Stimulated activated naive B cell treated with anti-CD40 and anti-IgM and Interleukin-4, amounts not matched to agents 10 μg/mL and 1 μg/mL and 100 μg/mL, for 72 hours (primary cell): ENCODE data around the gene EVPL.
"Not testable (repeated sequence)": the region's sequence is repeated elsewhere in the genome, so short reads cannot be mapped to it uniquely, and the experiment has no call there.

Experiments
- ATAC-seq, 2 donors: fragments of 150-1000 bp; cut with Tn5 transposase; replicated peaks; 2 replicates each; pipeline ENCODE4 v1.10.0; 2021; ENCODE audit warnings: moderate library complexity in 1 of 2
- DNase-seq: peaks from one replicate; pipeline ENCODE4 v3.0.0; 2021
- H3K27ac Mint-ChIP-seq: one replicate; pipeline ENCODE4 v1.8.0; 2022; ENCODE audit warnings: mild to moderate bottlenecking, mixed read lengths
- H3K27me3 Mint-ChIP-seq, 2 donors: one replicate each; pipeline ENCODE4 v1.8.0; 2022; ENCODE audit warnings: mixed read lengths in 2 of 2
- H3K36me3 Mint-ChIP-seq, 2 donors: one replicate each; pipeline ENCODE4 v1.8.0; 2022; ENCODE audit warnings: mixed read lengths in 2 of 2, mild to moderate bottlenecking in 1 of 2
- H3K4me1 Mint-ChIP-seq, 2 donors: one replicate each; pipeline ENCODE4 v1.8.0; 2022; ENCODE audit warnings: mixed read lengths in 2 of 2, mild to moderate bottlenecking in 1 of 2
- H3K4me3 Mint-ChIP-seq, 2 donors: one replicate each; pipeline ENCODE4 v1.8.0; 2022; ENCODE audit warnings: mild to moderate bottlenecking in 2 of 2, mixed read lengths in 2 of 2, moderate library complexity in 1 of 2
- H3K9me3 Mint-ChIP-seq, 2 donors: one replicate each; pipeline ENCODE4 v1.8.0; 2022; ENCODE audit warnings: mixed read lengths in 2 of 2, mild to moderate bottlenecking in 1 of 2

EVPL gene

DNA sequence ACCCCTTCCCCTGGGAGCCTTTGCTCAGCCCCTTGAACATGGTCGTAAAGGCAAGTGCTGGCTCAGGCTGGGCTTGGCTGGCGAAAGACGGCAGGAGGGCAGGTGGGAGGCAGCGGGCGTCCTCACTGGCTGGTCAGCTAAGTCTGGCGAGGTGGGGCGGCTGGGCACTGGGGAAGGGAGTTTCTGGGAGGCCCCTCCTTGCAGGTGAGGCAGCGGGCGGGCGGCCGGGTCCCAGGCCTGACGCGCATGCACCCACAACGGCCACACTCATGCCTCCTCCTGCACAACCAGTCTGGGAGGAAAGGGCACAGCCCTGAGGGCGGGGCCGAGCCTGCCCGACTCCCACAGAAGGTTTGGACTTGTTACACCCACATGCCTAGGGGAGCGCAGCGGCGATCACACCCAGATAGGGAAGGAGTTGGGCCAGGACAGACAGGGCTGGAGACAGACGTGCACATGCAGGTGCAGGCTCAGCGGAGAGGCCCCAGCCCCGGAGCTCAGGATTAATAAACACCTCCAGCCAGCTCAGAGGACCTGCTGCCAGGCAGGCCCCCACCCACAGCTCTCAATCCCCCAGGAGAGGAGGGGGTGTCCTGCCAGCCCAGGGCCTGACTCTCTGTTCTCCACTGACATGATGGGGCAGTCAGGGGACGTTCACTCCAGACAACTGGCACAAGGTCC is at the start of gene EVPL:
Gene EVPL, minus strand, starts transcription at position 148 of the 681 bp plus-strand sequence. Its CDS starts 108 bp downstream, at position 40.
- Mint-ChIP-seq H3K27ac (no peak within 1 kb of the TSS), H3K9me3 (no peaks in the 10 kb centered on the region), H3K36me3 (no peaks in the 10 kb centered on the region), H3K4me3 (peak within 1 kb of the TSS in 1 of 2 donors; percentile 52), H3K27me3 (peaks cover 0 to 14% of the 10 kb centered on the region in 2 donors), H3K4me1 (peaks cover 11 to 12% of the 10 kb centered on the region in 2 donors)
- DNase-seq (no peak), ATAC-seq (peak in 1 of 2 donors; percentile 52)

DNA sequence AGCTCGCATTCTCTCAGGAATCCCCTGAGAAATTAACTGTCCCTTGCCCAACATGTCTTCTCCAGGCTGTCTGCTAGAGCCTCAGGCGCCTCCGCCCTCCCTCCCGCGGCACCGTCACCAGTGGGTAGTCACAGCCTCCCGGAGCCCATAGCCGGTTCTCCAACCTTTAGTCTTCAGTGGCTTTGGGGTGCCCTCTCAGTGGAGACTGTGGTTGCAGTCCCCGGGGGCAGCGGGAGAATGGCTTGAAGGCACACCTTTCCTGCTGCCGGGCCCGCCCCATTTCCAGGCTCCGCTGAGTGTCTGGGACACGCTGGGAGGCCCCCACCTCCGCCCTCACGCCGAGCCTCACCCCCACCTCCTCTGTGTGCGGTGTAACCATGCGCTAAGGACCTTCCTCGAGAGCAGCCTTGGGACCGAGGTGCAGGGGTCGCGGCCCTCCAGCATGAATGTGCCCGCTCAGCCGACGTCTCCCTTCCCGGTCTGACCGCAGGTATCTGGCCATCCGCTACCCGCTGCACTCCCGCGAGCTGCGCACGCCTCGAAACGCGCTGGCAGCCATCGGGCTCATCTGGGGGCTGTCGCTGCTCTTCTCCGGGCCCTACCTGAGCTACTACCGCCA is 49.1 kb upstream of the EVPL start:
- Mint-ChIP-seq H3K4me1 (peaks cover 49 to 59% of the 10 kb centered on the region in 2 donors), H3K27ac (peak overlapping the region; percentile 94), H3K4me3 (peak overlapping the region; percentile 80), H3K27me3 (peaks cover 55 to 60% of the 10 kb centered on the region in 2 donors), H3K9me3 (no peaks in the 10 kb centered on the region), H3K36me3 (peaks cover 2 to 10% of the 10 kb centered on the region in 2 donors)
- no peak for ATAC-seq
- DNase-seq, result no peak

DNA sequence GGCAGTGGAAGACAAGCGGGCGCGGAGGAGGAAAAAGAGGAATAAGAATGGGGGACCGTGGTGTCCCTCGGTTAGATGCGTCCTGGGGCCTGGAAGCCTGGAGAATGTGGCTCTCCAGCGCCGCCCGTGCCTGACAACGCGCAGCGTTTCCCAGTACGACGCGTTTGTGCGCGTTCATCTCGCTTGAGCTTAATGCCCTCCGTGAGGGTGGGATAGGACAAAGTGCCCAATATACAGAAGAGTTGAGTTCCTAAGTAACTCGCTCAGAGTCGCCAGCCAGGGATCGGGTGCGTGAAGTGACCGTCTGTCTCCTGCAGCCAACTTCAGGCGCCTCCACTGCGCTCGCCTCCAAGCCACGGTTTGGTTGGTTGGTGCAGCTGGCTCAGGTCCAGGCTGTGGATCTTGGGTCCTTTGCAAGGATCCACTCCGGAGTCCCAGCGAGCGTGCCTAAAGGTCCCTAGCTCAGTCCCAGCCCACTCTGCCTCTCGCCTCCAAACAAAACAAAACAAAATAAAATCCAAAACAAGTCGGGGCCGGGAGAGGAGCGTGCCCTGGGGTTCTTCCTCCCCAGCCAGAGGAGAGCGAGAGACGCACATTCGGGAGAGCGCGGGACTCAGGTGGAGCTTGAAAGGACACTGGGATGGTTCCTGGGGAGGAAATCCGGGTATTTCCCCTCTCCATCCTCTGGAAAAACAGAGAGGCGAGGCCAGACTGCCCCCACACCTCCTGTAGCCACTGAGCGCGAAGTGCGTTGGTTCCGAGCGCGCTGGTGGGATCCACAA is 48.4 kb upstream of the EVPL start:
- Mint-ChIP-seq H3K4me1 (peaks cover 47 to 61% of the 10 kb centered on the region in 2 donors), H3K9me3 (no peaks in the 10 kb centered on the region), H3K4me3 (peak overlapping the region; percentile 69 to 80), H3K27ac (peak overlapping the region; percentile 72), H3K27me3 (peaks cover 55 to 60% of the 10 kb centered on the region in 2 donors), H3K36me3 (peaks cover 2 to 10% of the 10 kb centered on the region in 2 donors)
- DNase-seq (no peak), ATAC-seq (no peak)

- Mint-ChIP-seq H3K36me3 (peaks cover 5 to 15% of the 10 kb centered on the region in 2 donors), H3K4me1 (peaks cover 42 to 58% of the 10 kb centered on the region in 2 donors), H3K4me3 (peak within 1 kb of the TSS; percentile 69 to 80), H3K9me3 (no peaks in the 10 kb centered on the region), H3K27ac (peak within 1 kb of the TSS; percentile 72), H3K27me3 (peaks cover 55 to 60% of the 10 kb centered on the region in 2 donors)
- DNase-seq, result no peak
- ATAC-seq, result no peak
These were observed 47.6 kb upstream of the EVPL start, which contains the start of gene GALR2 for GRCh38 chr17:76074390-76075363. TSS of gene GALR2 (plus strand) at chr17:76074781. CDS start at chr17:76074884, 103 bp downstream.

- peak; percentile 86 for DNase-seq
- peaks cover 8 to 22% of the 10 kb centered on the region in 2 donors for H3K36me3 Mint-ChIP-seq
- H3K4me3 Mint-ChIP-seq, result peak within 1 kb of the TSS; percentile 97
- peak within 1 kb of the TSS; percentile 97 for H3K27ac Mint-ChIP-seq
- peaks cover 31 to 43% of the 10 kb centered on the region in 2 donors for H3K4me1 Mint-ChIP-seq
- peak; percentile 93 to 97 for ATAC-seq
- H3K9me3 Mint-ChIP-seq, result no peaks in the 10 kb centered on the region
- H3K27me3 Mint-ChIP-seq, result peaks cover 36 to 39% of the 10 kb centered on the region in 2 donors
These were observed 45.2 kb upstream of the EVPL start, which contains the start of gene SRP68 for GRCh38 chr17:76072148-76072858. TSS of gene SRP68 (minus strand) at chr17:76072517. CDS start at chr17:76072491, 26 bp downstream.

- peaks cover 8 to 22% of the 10 kb centered on the region in 2 donors for H3K36me3 Mint-ChIP-seq
- DNase-seq (no peak), ATAC-seq (peak in 1 of 2 donors; percentile 19)
- peak overlapping the region; percentile 97 for H3K4me3 Mint-ChIP-seq
- H3K27me3 Mint-ChIP-seq, result peaks cover 29 to 32% of the 10 kb centered on the region in 2 donors
- peaks cover 24 to 36% of the 10 kb centered on the region in 2 donors for H3K4me1 Mint-ChIP-seq
- H3K27ac Mint-ChIP-seq, result peak overlapping the region; percentile 97
- no peaks in the 10 kb centered on the region for H3K9me3 Mint-ChIP-seq
These were observed 44.5 kb upstream of the EVPL start for GRCh38 chr17:76071531-76072147.

GRCh38 chr17:76065775-76066174 is 38.7 kb upstream of the EVPL start:
- Mint-ChIP-seq H3K27me3 (no peaks in the 10 kb centered on the region), H3K36me3 (peaks cover 40 to 48% of the 10 kb centered on the region in 2 donors), H3K27ac (no peak overlapping the region), H3K4me3 (no peak overlapping the region), H3K4me1 (peaks cover 12 to 18% of the 10 kb centered on the region in 2 donors), H3K9me3 (no peaks in the 10 kb centered on the region)
- ATAC-seq (no peak), DNase-seq (no peak)

DNA sequence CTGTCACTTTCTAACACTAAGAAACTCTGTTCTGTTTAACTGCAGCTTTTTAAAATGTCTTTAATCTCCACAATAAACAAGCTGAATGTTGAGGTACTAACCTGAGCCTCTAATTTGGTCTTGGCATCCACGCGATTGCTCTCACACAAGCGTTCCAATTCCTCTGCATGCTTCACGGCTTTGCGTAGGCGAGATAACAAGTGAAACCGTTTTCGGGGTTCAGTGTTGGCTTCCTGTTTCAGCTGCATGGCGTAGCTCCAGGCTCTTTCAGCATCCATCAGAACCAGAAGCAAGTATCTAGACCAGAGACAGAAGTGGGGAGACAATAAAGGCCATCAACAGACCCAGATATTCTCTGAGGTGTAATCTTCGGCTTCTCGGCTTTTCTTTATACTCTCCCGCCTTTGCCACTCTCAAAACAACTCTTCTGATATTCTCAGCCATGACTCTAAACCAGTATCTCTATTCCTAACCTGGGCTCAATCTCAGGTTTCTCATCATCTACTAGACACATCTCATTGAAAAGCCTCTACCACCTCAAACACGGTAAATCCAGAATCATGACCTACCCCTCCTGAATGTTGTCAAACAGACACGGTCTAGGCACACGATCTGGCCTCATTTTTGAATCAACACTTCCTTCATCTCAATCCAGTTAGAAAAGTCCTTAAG is 36.9 kb upstream of the EVPL start:
- Mint-ChIP-seq H3K9me3 (no peaks in the 10 kb centered on the region), H3K27me3 (no peaks in the 10 kb centered on the region), H3K4me3 (no peak overlapping the region), H3K36me3 (peaks cover 44 to 50% of the 10 kb centered on the region in 2 donors), H3K4me1 (peaks cover 9 to 10% of the 10 kb centered on the region in 2 donors), H3K27ac (peak overlapping the region; percentile 39)
- DNase-seq (no peak), ATAC-seq (peak in 1 of 2 donors; percentile 57)

GRCh38 chr17:76058264-76058663 is 31.2 kb upstream of the EVPL start:
- H3K4me3 Mint-ChIP-seq, ATAC-seq, H3K9me3 Mint-ChIP-seq, H3K4me1 Mint-ChIP-seq, H3K27ac Mint-ChIP-seq, DNase-seq, H3K27me3 Mint-ChIP-seq: not testable (repeated sequence)
- peaks cover 37 to 52% of the 10 kb centered on the region in 2 donors for H3K36me3 Mint-ChIP-seq

DNA sequence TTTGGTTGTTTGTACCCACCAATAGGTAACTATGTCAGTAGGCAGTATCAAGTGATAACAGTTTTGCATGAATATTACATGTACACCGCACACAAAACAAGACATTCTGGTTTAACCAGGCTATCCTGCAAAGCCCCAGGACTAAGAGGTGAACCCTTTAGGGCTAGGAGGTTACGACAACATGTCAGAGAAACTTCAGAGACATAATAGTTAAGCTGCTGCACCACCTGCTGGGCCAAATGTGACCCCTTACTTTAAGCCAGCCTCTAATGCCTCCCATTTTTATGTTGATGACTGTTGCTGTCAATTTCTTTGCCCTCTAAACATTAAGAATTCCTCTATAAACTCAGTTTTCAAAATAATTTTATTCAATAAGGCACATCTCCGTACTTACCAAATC is 29.8 kb upstream of the EVPL start:
- DNase-seq (no peak), ATAC-seq (no peak)
- Mint-ChIP-seq H3K4me1 (peaks cover 0 to 3% of the 10 kb centered on the region in 2 donors), H3K9me3 (no peaks in the 10 kb centered on the region), H3K4me3 (no peak overlapping the region), H3K27ac (no peak overlapping the region), H3K27me3 (no peaks in the 10 kb centered on the region), H3K36me3 (peaks cover 30 to 46% of the 10 kb centered on the region in 2 donors)

GRCh38 chr17:76054112-76054476 is 27.0 kb upstream of the EVPL start:
- peaks cover 4 to 5% of the 10 kb centered on the region in 2 donors for H3K4me1 Mint-ChIP-seq
- peaks cover 33 to 55% of the 10 kb centered on the region in 2 donors for H3K36me3 Mint-ChIP-seq
- H3K4me3 Mint-ChIP-seq, result no peak overlapping the region
- no peaks in the 10 kb centered on the region for H3K9me3 Mint-ChIP-seq
- no peaks in the 10 kb centered on the region for H3K27me3 Mint-ChIP-seq
- no peak overlapping the region for H3K27ac Mint-ChIP-seq
- no peak for ATAC-seq
- DNase-seq, result no peak
